Vagina (tissue), 2 donors: Measurements from ENCODE around the gene SH3BGRL3.

ENCODE experiments used
- POLR2A ChIP-seq, 2 donors: fragments of 450-650 bp; IDR thresholded peaks; one replicate each; pipeline ENCODE4 v1.6.1; 2017; ENCODE audit warnings: antibody characterized with exemption in 2 of 2, mild to moderate bottlenecking in 2 of 2, moderate library complexity in 2 of 2
- POLR2AphosphoS5 ChIP-seq, 2 donors: sonication (generic); formaldehyde crosslinking; IDR thresholded peaks; one replicate each; pipeline ENCODE4 v1.9.0; 2017; ENCODE audit warnings: antibody characterized with exemption in 2 of 2, mild to moderate bottlenecking in 2 of 2, low read depth in 1 of 2; ENCODE audit not compliant: insufficient read depth in 1 of 2

GRCh38 chr1:26330276-26330675, 50.4 kb downstream of the SH3BGRL3 start:
- TF ChIP-seq POLR2A (IDR thresholded peaks at IDR 0.05), result no peak
- no peak for TF ChIP-seq POLR2AphosphoS5 (IDR thresholded peaks at IDR 0.05; ENCODE audit: insufficient read depth in 1 of 2, low read depth in 1 of 2)
